PC-3 (cell line): ENCODE measurements around the gene IQSEC3. TPM values are rescaled to one million over a fixed set of nuclear protein-coding genes. Genes with fewer than 3 reads are reported as not detected.

Experiments used
- ATAC-seq: fragments of 200-7000 bp; cut with Tn5 transposase; 2 replicates; pipeline ENCODE4 v1.9.1; 2020; ENCODE audit warnings: mild to moderate bottlenecking, moderate library complexity
- BruUV-seq: library from RNA; stranded (reverse); fragments of 400-500 nt; replicated peaks from 2 replicates; lab custom pipeline; 2021; lab: Mats Ljungman, UMichigan
- CTCF ChIA-PET: fragments of 300-600 bp; sonication (Branson Sonifier 250); formaldehyde crosslinking; loops from one replicate; lab custom pipeline; 2022; ENCODE audit warnings: antibody characterized with exemption; lab: Charles Lee
- POLR2A ChIA-PET: fragments of 300-600 bp; sonication (Branson Sonifier 250); formaldehyde crosslinking; loops from one replicate; lab custom pipeline; 2022; ENCODE audit warnings: antibody characterized with exemption; ENCODE audit not compliant: unreplicated experiment; lab: Charles Lee
- DNase-seq: peaks from one replicate; pipeline ENCODE4 v3.0.0-alpha.2; 2015
- H2AFZ ChIP-seq: fragments of 300-600 bp; sonication (generic); 2 replicates; pipeline ENCODE4 v1.6.0; 2016; ENCODE audit warnings: antibody characterized with exemption, low read length
- H3F3A ChIP-seq: fragments of 300-600 bp; sonication (generic); one replicate; pipeline ENCODE4 v1.6.0; 2017; ENCODE audit warnings: antibody characterized with exemption, low read length, control low read depth, mild to moderate bottlenecking; ENCODE audit not compliant: unreplicated experiment
- H3K27ac ChIP-seq: fragments of 300-600 bp; sonication (generic); 2 replicates; pipeline ENCODE4 v1.5.1; 2016; ENCODE audit warnings: mild to moderate bottlenecking, low read length
- H3K27me3 ChIP-seq: fragments of 300-600 bp; sonication (generic); 2 replicates; pipeline ENCODE4 v1.6.1; 2016; ENCODE audit warnings: low read length, mixed read lengths
- H3K36me3 ChIP-seq: fragments of 300-600 bp; sonication (generic); 2 replicates; pipeline ENCODE4 v1.6.1; 2016; ENCODE audit warnings: low read depth, mixed run types, low read length, mixed read lengths
- H3K4me1 ChIP-seq: fragments of 300-600 bp; sonication (generic); 2 replicates; pipeline ENCODE4 v1.5.1; 2016; ENCODE audit warnings: low read length; ENCODE audit not compliant: insufficient read depth
- H3K4me2 ChIP-seq: fragments of 300-600 bp; sonication (generic); 2 replicates; pipeline ENCODE4 v1.6.0; 2016; ENCODE audit warnings: low read length
- H3K4me3 ChIP-seq: fragments of 300-600 bp; sonication (generic); 2 replicates; pipeline ENCODE4 v1.5.1; 2016; ENCODE audit warnings: mild to moderate bottlenecking, low read length, mixed read lengths
- H3K79me2 ChIP-seq: fragments of 300-600 bp; sonication (generic); 2 replicates; pipeline ENCODE4 v1.6.1; 2017; ENCODE audit warnings: low read length, mixed read lengths
- H3K9ac ChIP-seq: fragments of 300-600 bp; sonication (generic); 2 replicates; pipeline ENCODE4 v1.6.0; 2016; ENCODE audit warnings: mild to moderate bottlenecking, low read length
- H3K9me2 ChIP-seq: fragments of 300-600 bp; sonication (generic); replicated peaks from 2 replicates; pipeline ENCODE4 v1.6.1; 2016; ENCODE audit warnings: mixed run types, low read length, mixed read lengths
- H3K9me3 ChIP-seq: fragments of 300-600 bp; sonication (generic); 2 replicates; pipeline ENCODE4 v1.6.1; 2016; ENCODE audit warnings: low read length, mixed read lengths
- H4K20me1 ChIP-seq: fragments of 300-600 bp; sonication (generic); 2 replicates; pipeline ENCODE4 v1.6.1; 2016; ENCODE audit warnings: low read length, mixed read lengths
- EZH2 ChIP-seq: fragments of 300-600 bp; sonication (generic); IDR thresholded peaks from one replicate; pipeline ENCODE4 v1.6.1; 2017; ENCODE audit warnings: antibody characterized with exemption, mild to moderate bottlenecking, low read length; ENCODE audit not compliant: unreplicated experiment
- EZH2phosphoT487 ChIP-seq: fragments of 300-600 bp; sonication (generic); IDR thresholded peaks from 2 replicates; pipeline ENCODE4 v1.6.1; 2018; ENCODE audit warnings: mild to moderate bottlenecking, antibody characterized with exemption, low read length, borderline replicate concordance
- intact Hi-C: fragments of 100-400 bp; cut with micrococcal nuclease; formaldehyde crosslinking; loops from 2 replicates; pipeline ENCODE4 v1.9.0; 2023
- total RNA-seq: library from RNA; depleted of rRNA; stranded (reverse); fragments of >200 nt; gene quantifications from 2 replicates; pipeline ENCODE4 v1.2.3, GENCODE V29; 2014
- TF ChIP-seq, protein P1 (sequence below): fragments of 300-600 bp; sonication (generic); conservative IDR thresholded peaks from 2 replicates; pipeline ENCODE4 v1.5.1; 2017; ENCODE audit warnings: antibody characterized with exemption, low read depth, mild to moderate bottlenecking, low read length

The IQSEC3 gene
- total RNA-seq, 1 experiment from 2014 or later: 0.11 TPM

- ATAC-seq: no peak
- Histone ChIP-seq H3K9me3 (no peaks in the 10 kb centered on the region), H3K4me3 (no peak overlapping the region), H3K79me2 (no peaks in the 10 kb centered on the region), H3K9ac (no peak overlapping the region), H3K27ac (no peak overlapping the region), H4K20me1 (no peaks in the 10 kb centered on the region), H3K4me2 (no peak overlapping the region), H3K27me3 (peaks cover 26% of the 10 kb centered on the region; the same call in 1 of the 2 replicates), H3K4me1 (no peaks in the 10 kb centered on the region), H3K36me3 (no peaks in the 10 kb centered on the region), H2AFZ (no peak overlapping the region), H3K9me2 (no peaks in the 10 kb centered on the region), H3F3A (no peaks in the 10 kb centered on the region)
- intact Hi-C loops: no loop called here
- no peak for TF ChIP-seq EZH2phosphoT487
- TF ChIP-seq, protein P1, sequence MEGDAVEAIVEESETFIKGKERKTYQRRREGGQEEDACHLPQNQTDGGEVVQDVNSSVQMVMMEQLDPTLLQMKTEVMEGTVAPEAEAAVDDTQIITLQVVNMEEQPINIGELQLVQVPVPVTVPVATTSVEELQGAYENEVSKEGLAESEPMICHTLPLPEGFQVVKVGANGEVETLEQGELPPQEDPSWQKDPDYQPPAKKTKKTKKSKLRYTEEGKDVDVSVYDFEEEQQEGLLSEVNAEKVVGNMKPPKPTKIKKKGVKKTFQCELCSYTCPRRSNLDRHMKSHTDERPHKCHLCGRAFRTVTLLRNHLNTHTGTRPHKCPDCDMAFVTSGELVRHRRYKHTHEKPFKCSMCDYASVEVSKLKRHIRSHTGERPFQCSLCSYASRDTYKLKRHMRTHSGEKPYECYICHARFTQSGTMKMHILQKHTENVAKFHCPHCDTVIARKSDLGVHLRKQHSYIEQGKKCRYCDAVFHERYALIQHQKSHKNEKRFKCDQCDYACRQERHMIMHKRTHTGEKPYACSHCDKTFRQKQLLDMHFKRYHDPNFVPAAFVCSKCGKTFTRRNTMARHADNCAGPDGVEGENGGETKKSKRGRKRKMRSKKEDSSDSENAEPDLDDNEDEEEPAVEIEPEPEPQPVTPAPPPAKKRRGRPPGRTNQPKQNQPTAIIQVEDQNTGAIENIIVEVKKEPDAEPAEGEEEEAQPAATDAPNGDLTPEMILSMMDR: no peak
- no peak for TF ChIP-seq EZH2
- no TSS peak for BruUV-seq
- ChIA-PET POLR2A (no interaction called here), CTCF (no interaction called here)
- no peak for DNase-seq
These were observed 24.6 kb downstream of the IQSEC3 start for GRCh38 chr12:91213-91612.

GRCh38 chr12:93266-94005 lies 26.9 kb downstream of the IQSEC3 start:
- peaks cover 47% of the 10 kb centered on the region; the same call in 1 of the 2 replicates for H3K27me3 ChIP-seq
- BruUV-seq: no TSS peak
- H3K79me2 ChIP-seq: no peaks in the 10 kb centered on the region
- TF ChIP-seq, protein P1: no peak
- TF ChIP-seq EZH2: no peak
- TF ChIP-seq EZH2phosphoT487: no peak
- H3K9ac ChIP-seq: no peak overlapping the region
- ChIA-PET CTCF (no interaction called here), POLR2A (no interaction called here)
- no peak overlapping the region for H3K4me2 ChIP-seq
- no peaks in the 10 kb centered on the region for H3F3A ChIP-seq
- H3K4me1 ChIP-seq: no peaks in the 10 kb centered on the region
- no peaks in the 10 kb centered on the region for H4K20me1 ChIP-seq
- no peak overlapping the region for H3K4me3 ChIP-seq
- no peaks in the 10 kb centered on the region for H3K9me2 ChIP-seq
- no peak for DNase-seq
- no peaks in the 10 kb centered on the region for H3K9me3 ChIP-seq
- no peak overlapping the region for H3K27ac ChIP-seq
- ATAC-seq: no peak
- intact Hi-C loops: no loop called here
- H2AFZ ChIP-seq: no peak overlapping the region
- H3K36me3 ChIP-seq: no peaks in the 10 kb centered on the region

- Histone ChIP-seq H3K9ac (no peak overlapping the region), H3K9me3 (no peaks in the 10 kb centered on the region), H3K4me1 (no peaks in the 10 kb centered on the region), H3K27me3 (peaks cover 53% of the 10 kb centered on the region; the same call in 1 of the 2 replicates), H3K4me3 (no peak overlapping the region), H4K20me1 (no peaks in the 10 kb centered on the region), H3K27ac (no peak overlapping the region), H3K36me3 (no peaks in the 10 kb centered on the region), H3K4me2 (no peak overlapping the region), H3F3A (no peaks in the 10 kb centered on the region), H3K9me2 (no peaks in the 10 kb centered on the region), H2AFZ (no peak overlapping the region), H3K79me2 (no peaks in the 10 kb centered on the region)
- POLR2A ChIA-PET: no interaction called here
- no TSS peak for BruUV-seq
- DNase-seq (no peak), ATAC-seq (no peak)
- CTCF ChIA-PET: no interaction called here
- TF ChIP-seq EZH2 (no peak), EZH2phosphoT487 (no peak)
- TF ChIP-seq, protein P1: no peak
- intact Hi-C loops: no loop called here
These were observed 30.0 kb downstream of the IQSEC3 start for GRCh38 chr12:96543-96942.
